Stimulated activated effector memory CD8-positive, alpha-beta T cell treated with anti-CD3 and anti-CD28 coated beads, Interleukin-12 subunit alpha, Interleukin-12 subunit beta, amount 100 ng/mL, for 72 hours (primary cell): ENCODE results near the gene SYT15.

Experiments
- ATAC-seq: fragments of 150-1000 bp; cut with Tn5 transposase; 2 replicates; pipeline ENCODE4 v1.10.0; 2021
- DNase-seq, 2 donors: peaks; one replicate each; pipeline ENCODE4 v3.0.0; 2021 to 2022; ENCODE audit warnings: low spot score in 2 of 2
- H3K27ac Mint-ChIP-seq: one replicate; pipeline ENCODE4 v1.8.0; 2022; ENCODE audit warnings: mild to moderate bottlenecking, mixed read lengths
- H3K36me3 Mint-ChIP-seq: one replicate; pipeline ENCODE4 v1.8.0; 2022; ENCODE audit warnings: mild to moderate bottlenecking, mixed read lengths
- H3K4me1 Mint-ChIP-seq: one replicate; pipeline ENCODE4 v1.8.0; 2022; ENCODE audit warnings: mixed read lengths
- H3K4me3 Mint-ChIP-seq: one replicate; pipeline ENCODE4 v1.8.0; 2022; ENCODE audit warnings: mild to moderate bottlenecking, mixed read lengths
- H3K9me3 Mint-ChIP-seq: one replicate; pipeline ENCODE4 v1.8.0; 2022; ENCODE audit warnings: mixed read lengths

SYT15 gene

GRCh38 chr10:46541735-46542566 lies 37.0 kb upstream of the SYT15 start:
- H3K27ac Mint-ChIP-seq = no peak overlapping the region

GRCh38 chr10:46542567-46543465 lies 36.1 kb upstream of the SYT15 start:
- Mint-ChIP-seq H3K36me3 (no peaks in the 10 kb centered on the region), H3K27ac (no peak overlapping the region), H3K4me3 (no peak overlapping the region), H3K4me1 (peaks cover 7% of the 10 kb centered on the region), H3K9me3 (no peaks in the 10 kb centered on the region)
- ATAC-seq = no peak
- no peak for DNase-seq

More at GRCh38 chr10:46541735-46542566, 37.0 kb upstream of the SYT15 start:
- H3K9me3 Mint-ChIP-seq = no peaks in the 10 kb centered on the region
- no peak for DNase-seq
- no peak for ATAC-seq
- no peak overlapping the region for H3K4me3 Mint-ChIP-seq
- H3K4me1 Mint-ChIP-seq = peaks cover 7% of the 10 kb centered on the region
- no peaks in the 10 kb centered on the region for H3K36me3 Mint-ChIP-seq

- no peak for DNase-seq
- Mint-ChIP-seq H3K9me3 (no peaks in the 10 kb centered on the region), H3K36me3 (no peaks in the 10 kb centered on the region), H3K4me3 (no peak overlapping the region), H3K4me1 (peaks cover 7% of the 10 kb centered on the region), H3K27ac (no peak overlapping the region)
- no peak for ATAC-seq
Observed at GRCh38 chr10:46543466-46544377, 35.2 kb upstream of the SYT15 start.

DNA sequence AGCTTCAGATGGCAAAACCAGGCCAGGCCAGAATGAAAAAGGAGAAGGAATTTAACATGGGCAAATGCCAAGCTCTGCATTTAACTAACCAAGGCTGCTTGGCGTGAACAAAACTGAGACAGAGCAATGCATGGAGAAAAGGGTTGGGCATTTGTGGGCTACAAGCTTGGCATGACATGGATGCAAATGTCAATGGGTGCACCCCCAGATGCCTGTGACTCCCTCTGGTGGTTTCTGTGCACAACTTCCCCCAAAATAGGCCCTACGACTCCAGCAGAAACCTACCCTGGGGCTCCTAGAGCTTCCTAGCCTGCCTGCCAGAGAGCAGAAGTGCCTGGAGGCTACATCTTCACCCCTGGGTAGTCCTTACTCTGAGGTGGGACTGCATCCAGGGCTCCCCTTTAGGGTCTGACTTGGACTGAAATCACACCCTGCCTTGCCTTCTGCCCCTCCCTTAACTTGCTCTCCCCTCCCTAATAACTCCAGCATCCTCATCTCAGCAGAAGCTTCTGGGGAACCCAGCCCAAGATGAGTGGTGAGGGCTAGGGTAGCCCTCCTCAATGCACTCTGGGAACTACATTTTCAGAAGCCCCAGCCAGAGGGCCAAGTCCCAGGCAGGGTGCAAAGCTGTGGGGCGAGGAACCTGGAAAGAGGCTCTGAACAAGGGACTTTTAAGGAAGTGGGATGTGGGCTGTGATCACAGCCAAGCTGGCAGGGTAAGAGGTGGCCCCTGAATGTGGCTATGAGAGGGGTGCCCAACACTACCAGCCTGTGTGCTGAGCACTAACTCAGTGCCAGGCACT lies 33.7 kb upstream of the SYT15 start:
- no peak for ATAC-seq
- Mint-ChIP-seq H3K4me1 (peaks cover 7% of the 10 kb centered on the region), H3K4me3 (no peak overlapping the region), H3K27ac (no peak overlapping the region), H3K9me3 (no peaks in the 10 kb centered on the region), H3K36me3 (no peaks in the 10 kb centered on the region)
- no peak for DNase-seq

DNA sequence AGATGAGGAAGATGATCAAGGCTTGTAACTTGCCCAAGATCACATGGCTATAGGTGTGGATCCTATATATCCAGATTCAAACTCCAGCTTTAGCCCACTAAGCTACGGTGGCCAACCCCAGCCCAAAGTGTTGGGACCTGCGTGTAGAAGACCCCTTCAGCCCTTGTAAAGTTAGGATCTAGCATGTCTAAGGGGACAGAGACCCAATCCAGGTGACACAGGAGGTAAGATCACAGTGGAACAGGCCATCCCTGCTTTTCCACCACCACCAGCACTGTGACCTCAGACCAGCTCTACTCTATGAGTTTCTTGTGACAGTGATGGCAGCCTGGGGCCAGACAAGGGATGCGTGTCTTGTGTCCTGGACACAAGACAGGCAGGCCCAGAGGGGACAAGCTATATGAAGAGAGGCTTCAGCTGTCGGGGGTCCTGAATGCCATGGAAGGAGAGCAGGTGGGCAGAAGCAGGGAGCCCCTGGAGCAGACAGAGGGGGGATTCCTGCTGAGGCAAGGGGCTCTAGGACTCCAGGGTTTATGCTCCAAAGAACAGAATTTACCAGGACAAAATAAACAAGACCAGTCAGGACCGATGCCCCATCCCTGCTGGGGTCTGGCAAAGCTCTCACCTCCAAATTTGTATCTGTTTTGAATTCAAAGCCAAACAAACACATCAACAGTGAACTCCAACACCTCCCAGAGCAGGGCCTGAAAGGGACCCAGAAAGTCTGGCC lies 32.9 kb upstream of the SYT15 start:
- no peaks in the 10 kb centered on the region for H3K9me3 Mint-ChIP-seq
- DNase-seq (no peak), ATAC-seq (no peak)
- H3K27ac Mint-ChIP-seq = no peak overlapping the region
- H3K4me1 Mint-ChIP-seq = no peaks in the 10 kb centered on the region
- H3K36me3 Mint-ChIP-seq = no peaks in the 10 kb centered on the region
- H3K4me3 Mint-ChIP-seq = no peak overlapping the region

GRCh38 chr10:46546591-46547540 lies 32.1 kb upstream of the SYT15 start:
- no peaks in the 10 kb centered on the region for H3K4me1 Mint-ChIP-seq
- ATAC-seq = no peak
- H3K36me3 Mint-ChIP-seq = no peaks in the 10 kb centered on the region
- no peak overlapping the region for H3K27ac Mint-ChIP-seq
- no peak overlapping the region for H3K4me3 Mint-ChIP-seq
- no peaks in the 10 kb centered on the region for H3K9me3 Mint-ChIP-seq
- DNase-seq = no peak

GRCh38 chr10:46547541-46548497 lies 31.1 kb upstream of the SYT15 start:
- DNase-seq (peak in 1 of 2 donors; percentile 49), ATAC-seq (no peak)
- no peak overlapping the region for H3K27ac Mint-ChIP-seq
- no peaks in the 10 kb centered on the region for H3K4me1 Mint-ChIP-seq
- no peak overlapping the region for H3K4me3 Mint-ChIP-seq
- H3K36me3 Mint-ChIP-seq = no peaks in the 10 kb centered on the region
- H3K9me3 Mint-ChIP-seq = no peaks in the 10 kb centered on the region

GRCh38 chr10:46548498-46549090 lies 30.3 kb upstream of the SYT15 start:
- ATAC-seq (no peak), DNase-seq (peak in 1 of 2 donors; percentile 50)
- no peaks in the 10 kb centered on the region for H3K4me1 Mint-ChIP-seq
- no peak overlapping the region for H3K27ac Mint-ChIP-seq
- no peaks in the 10 kb centered on the region for H3K36me3 Mint-ChIP-seq
- H3K9me3 Mint-ChIP-seq = no peaks in the 10 kb centered on the region
- no peak overlapping the region for H3K4me3 Mint-ChIP-seq

DNA sequence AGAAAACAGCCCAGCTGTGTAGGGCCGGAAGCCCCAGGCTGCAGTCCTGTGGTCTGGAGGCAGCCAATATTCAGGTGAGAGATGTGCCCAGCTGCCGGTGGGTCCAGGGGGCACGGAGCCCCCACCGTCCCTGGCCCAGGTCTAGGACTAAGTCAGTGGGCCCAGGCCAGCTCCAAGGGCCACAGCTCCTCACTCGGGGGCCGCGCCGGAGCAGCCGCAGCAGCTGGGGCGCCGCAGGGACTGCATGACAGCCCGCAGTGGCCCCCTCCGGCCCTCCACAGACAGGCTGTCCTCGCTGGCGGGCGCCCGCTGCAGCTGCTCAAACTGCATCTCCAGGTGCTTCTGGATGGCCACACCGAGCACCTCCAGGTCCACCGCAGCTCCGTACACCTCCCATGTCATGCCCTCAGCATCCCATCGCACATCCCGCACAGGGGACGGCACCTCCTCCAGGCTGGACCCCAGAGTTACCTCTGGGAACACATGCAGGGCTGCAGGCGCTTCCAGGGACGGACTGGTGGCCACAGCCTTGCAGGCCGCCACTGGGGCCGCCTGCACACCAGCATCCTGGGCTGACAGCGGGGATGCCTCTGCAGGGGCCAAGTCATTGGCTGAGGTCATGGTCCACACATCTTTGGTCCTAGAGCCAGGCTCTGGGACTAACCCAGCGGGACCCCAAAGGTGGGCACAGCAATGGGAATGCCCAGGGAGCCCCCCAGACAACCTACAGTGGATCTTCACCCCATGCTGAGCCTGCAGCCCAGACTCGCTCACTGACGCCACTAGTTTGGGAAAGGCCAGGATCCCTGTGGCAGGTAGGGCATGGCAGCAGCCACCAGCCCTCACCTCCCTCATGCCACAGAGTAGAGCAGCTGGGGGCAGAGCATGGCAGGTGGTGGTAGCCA lies 29.5 kb upstream of the SYT15 start:
- Mint-ChIP-seq H3K36me3 (no peaks in the 10 kb centered on the region), H3K9me3 (no peaks in the 10 kb centered on the region), H3K4me1 (no peaks in the 10 kb centered on the region), H3K4me3 (no peak overlapping the region), H3K27ac (no peak overlapping the region)
- ATAC-seq = no peak
- DNase-seq = peak in 1 of 2 donors; percentile 49

DNA sequence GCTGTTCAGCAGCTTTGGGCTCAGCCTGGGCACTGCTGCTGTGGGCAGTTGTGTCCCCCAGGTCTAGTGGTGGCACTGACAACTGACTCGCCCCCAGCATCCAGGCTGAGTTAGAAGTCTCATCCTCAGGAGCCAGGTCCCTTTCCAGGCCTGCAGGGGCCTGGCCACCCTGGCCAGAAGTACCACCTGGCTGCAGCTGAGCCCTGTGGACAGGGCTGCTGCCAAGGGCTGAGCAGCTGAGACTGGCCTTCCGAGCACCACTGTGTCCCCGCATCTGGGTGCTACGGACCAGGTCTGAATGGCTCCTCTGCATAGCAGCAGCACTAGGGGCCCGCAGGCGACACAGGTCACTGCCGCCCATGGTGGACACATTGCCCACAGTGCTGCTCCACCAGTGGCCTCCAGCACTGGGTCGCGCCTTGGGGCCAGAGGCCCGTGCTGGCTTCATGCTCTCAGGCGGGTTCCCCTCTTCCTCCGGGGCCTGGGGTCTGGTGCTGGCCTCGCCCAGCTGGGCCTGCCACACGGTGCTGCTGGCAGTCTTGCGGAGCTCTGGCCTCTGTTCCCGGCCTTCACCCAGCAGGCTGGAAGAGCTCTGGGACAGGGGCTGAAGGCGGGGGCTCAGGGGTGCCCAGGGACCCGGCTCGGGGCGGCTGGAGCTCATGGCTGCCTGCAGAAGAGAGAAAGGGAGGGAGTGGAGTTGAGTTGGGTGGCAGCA lies 28.7 kb upstream of the SYT15 start:
- Mint-ChIP-seq H3K27ac (no peak overlapping the region), H3K36me3 (no peaks in the 10 kb centered on the region), H3K9me3 (no peaks in the 10 kb centered on the region), H3K4me1 (no peaks in the 10 kb centered on the region), H3K4me3 (no peak overlapping the region)
- DNase-seq = peak in 1 of 2 donors; percentile 49
- ATAC-seq = no peak
